HG03060 (cell line): ENCODE results near the gene ABHD8.

Experiments
- ATAC-seq: cut with Tn5 transposase; IDR thresholded peaks from one replicate; pipeline ENCODE4 v1.9.1; 2021; ENCODE audit warnings: low read depth, moderate number of reproducible peaks; ENCODE audit not compliant: unreplicated experiment

ABHD8 gene

DNA sequence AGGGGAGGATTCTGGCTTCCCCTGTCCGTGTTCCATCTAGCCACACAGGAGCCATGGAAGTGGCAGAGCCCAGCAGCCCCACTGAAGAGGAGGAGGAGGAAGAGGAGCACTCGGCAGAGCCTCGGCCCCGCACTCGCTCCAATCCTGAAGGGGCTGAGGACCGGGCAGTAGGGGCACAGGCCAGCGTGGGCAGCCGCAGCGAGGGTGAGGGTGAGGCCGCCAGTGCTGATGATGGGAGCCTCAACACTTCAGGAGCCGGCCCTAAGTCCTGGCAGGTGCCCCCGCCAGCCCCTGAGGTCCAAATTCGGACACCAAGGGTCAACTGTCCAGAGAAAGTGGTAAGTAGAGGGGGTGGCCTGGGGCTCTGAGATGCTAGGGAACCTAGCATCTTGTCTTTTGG, 34.5 kb downstream of the ABHD8 start:
- no peak for ATAC-seq

- peak; percentile 89 for ATAC-seq
Observed at GRCh38 chr19:17266975-17267788, 36.0 kb downstream of the ABHD8 start, which contains the start of gene BABAM1. TSS of gene BABAM1 (plus strand) at chr19:17267443. CDS start at chr19:17268807, 1,364 bp downstream.

DNA sequence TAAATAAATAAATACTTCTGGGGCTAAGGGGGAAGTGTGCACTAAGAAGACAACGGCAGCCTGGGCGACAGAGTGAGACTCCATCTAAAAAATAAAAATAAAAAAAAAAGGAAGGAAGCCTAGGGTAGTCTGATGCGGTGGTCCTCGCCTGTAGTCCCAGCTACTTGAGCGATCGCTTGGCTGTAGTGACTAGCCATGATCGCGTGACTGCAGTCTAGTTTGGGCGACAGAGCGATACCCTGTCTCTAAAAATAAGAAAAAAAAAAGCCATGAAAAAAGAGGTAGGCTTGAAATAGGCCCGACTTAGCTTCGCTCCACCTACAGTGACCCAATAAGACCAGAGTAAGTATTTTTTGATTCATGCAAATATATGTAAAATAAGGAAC, 36.6 kb downstream of the ABHD8 start:
- no peak for ATAC-seq

DNA sequence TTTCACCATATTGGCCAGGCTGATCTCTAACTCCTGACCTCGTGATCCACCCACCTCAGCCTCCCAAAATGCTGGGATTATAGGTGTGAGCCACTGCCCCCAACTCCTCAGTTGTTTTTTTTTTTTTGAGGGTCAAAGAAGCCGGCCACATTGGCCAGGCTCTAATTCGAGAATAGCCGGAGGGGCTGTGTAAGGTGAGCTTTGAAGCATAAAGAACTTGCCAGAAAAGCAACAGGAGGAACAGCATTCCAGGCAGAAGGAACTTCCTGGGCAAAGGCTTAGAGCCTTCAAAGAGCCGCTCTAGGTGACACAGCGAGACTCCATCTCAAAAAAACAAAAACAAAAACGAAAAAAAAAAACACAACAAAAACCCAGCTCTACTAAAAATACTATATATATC, 37.2 kb downstream of the ABHD8 start:
- ATAC-seq: no peak

DNA sequence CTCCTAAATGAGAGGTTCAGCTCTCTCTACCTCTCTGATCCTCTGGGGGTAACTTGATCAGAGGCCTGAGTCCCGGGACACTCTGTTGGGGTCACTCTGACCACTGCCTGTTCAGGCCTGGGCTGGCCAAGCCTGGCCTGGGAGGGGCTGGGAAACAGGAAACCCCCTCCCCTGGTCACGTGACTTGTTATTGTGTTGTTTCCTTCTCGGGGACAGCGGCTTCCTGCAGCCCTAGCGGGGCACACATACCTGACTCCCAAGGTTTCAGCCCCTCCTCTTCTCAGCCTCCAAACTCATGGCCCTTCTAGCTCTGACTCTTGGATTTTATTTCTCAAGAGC, 38.6 kb downstream of the ABHD8 start, which contains the start of gene USHBP1:
Gene USHBP1 (minus strand): TSS at position 105 of the 339 bp plus-strand sequence. CDS start 446 bp downstream, outside the sequence.
- ATAC-seq: no peak

- ATAC-seq: no peak
Observed at GRCh38 chr19:17263712-17264640, 39.2 kb downstream of the ABHD8 start.

- ATAC-seq: no peak
Observed at GRCh38 chr19:17262557-17262956, 40.7 kb downstream of the ABHD8 start.

DNA sequence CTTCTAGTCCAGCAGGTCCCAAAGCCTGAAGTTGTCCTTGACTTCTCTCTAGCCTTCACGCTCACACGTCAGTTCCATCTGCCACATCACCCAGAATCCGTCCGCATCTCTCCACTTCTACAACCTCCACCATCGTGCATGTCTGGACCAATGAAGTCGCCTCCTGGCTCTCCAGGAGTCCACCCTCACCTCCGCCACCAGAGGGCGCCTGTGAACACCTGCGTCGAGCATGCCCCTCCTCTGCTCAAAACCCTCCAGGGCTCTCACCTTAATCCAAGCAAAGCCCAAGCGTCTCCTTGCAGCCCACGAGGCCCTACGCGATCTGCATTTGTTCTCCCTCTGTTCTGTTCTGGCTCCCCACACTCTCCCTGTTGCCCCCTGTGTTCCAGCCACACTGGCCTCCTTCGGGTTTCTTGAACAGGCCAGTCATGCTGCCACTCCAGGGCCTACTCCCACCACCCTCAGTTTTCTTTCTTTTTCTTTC, 42.3 kb downstream of the ABHD8 start:
- no peak for ATAC-seq

DNA sequence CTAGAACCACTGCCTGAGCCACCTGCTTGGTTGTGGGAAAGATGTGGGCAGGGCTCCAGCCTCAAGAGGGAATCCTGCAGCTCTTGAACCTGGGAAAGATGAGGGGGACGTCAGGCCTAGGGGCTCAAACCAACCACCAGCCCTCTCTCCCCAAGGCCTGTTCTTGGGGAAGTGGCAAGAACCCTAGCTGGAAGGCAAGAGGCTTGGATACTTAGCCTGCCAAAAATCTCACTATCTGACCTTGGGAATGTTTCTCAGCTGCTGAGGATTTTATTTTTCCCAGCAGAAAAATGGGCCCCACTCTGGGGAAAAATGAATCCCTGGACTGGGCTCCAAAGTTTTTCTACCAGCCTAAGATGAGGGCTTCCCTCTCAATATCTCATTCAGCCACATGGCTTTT, 43.3 kb downstream of the ABHD8 start:
- ATAC-seq: no peak

- ATAC-seq: no peak
Observed at GRCh38 chr19:17259118-17259780, 44.0 kb downstream of the ABHD8 start.

DNA sequence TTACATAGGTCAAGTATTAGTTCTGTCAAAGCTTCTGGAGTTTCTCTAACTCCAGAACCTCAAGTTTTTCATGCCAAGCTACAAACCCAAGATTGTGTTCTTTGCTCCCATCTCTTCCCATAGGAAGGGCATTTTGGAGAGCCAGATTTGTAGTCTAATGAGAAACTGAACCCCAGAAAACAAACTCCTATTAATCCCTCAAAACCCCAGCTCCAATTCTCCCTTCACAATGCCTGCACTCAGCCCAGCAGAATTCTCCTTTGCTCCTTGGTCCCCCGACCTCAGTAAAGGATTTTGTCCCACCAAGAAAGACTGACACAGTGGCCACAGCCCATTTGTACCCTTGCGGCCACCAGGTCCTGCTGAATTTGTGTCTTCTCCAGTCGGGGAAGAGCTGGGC, 47.1 kb downstream of the ABHD8 start:
- no peak for ATAC-seq

DNA sequence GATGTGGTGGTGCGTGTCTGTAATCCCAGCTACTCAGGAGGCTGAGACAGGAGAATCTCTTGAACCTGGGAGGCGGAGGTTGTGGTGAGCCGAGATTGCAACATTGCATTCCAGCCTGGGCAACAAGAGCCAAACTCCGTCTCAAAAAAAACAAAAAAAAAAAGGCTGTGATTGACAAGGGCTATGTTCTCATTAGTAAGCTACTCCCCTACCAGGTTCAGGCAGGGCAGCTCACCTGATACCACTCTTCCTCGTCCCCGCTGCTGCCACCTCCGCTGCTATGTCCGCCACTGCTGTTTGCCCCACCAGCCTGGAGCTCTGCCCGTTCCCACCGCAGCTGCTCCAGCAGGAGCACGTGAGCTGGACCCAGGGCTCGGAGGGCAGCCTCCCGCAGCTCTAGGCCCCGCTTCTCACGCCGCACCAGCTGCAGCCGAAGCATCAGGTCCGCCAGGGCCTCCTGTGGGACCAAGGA, 48.0 kb downstream of the ABHD8 start:
- ATAC-seq: no peak

GRCh38 chr19:17254636-17255035, 48.6 kb downstream of the ABHD8 start:
- ATAC-seq: no peak

DNA sequence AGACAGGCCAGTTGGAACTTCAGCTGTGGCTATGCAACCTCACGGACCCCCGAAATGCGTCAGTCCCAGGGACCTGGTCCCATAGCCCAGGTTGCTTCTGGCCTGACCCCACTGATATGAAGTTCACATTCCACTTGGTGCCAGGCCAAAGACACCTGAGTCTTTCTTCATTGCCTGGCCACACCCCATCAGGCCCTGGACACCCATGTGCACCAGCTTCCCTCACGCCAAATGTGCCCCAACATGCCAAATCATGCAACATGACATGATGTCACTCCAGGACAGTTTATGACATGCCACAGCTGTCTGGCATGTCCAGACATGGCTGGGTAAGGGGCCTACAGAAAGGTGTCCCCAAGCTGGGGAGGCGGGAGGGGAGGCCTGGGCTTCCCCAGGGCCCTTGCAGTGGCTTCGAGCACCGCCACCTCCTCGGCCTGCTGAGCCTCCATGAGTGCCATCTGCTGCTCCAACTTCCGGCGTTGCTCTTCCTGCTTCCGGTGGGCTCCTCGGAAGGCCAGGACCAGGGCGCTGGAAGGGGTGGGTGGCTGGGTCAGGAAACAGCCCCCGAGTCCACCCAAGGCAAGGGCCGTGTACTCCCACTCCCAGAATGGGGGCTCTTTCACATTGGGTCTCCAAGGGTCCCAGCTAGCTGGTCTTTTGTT, 53.2 kb downstream of the ABHD8 start:
- ATAC-seq: no peak

- no peak for ATAC-seq
Observed at GRCh38 chr19:17248011-17248776, 55.0 kb downstream of the ABHD8 start.

- ATAC-seq: no peak
Observed at GRCh38 chr19:17246681-17247425, 56.4 kb downstream of the ABHD8 start.

DNA sequence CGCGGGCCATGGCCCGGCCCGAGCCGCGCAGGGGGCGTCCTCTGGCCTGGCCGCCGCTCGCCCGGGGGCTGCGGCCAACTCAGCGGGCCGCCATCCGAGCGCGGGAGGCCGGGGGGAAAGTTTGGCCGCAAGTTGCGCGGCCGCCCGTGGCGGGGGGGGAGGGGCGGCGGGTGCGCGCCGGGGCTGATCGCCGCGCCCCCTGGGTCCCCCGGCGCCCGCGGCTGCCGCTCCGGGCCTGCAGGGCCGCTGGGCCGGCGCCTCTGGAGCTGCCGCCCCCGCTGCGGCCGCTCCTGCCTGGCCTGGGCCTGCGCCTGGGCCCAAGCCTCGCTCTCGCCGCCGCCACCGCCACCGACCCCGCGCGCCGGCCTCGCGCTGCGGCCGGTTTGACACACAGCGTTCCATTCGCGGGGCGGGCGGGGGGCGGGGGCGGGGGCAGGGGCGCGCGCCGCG, 57.7 kb downstream of the ABHD8 start, which contains the start of gene NR2F6:
Gene NR2F6 (minus strand): TSS at position 385 of the 450 bp plus-strand sequence. CDS start 699 bp downstream, outside the sequence.
- no peak for ATAC-seq
